Upper lobe of left lung (tissue), 4 donors: ENCODE results near the gene RTP3.

ENCODE experiments used
- EP300 ChIP-seq, 4 donors: sonication (generic); formaldehyde crosslinking; IDR thresholded peaks; one replicate each; pipeline ENCODE4 v1.5.1; 2017; ENCODE audit warnings: antibody characterized with exemption in 4 of 4, control low read depth in 2 of 4
- POLR2A ChIP-seq, 4 donors: fragments of 450-650 bp; IDR thresholded peaks; one replicate each; pipeline ENCODE4 v1.5.1; 2016 to 2017; ENCODE audit warnings: antibody characterized with exemption in 4 of 4, mild to moderate bottlenecking in 2 of 4
- POLR2AphosphoS5 ChIP-seq, 2 donors: sonication (generic); formaldehyde crosslinking; IDR thresholded peaks; one replicate each; pipeline ENCODE4 v1.5.1; 2017; ENCODE audit warnings: antibody characterized with exemption in 2 of 2
- TF ChIP-seq, protein P1 (sequence below), 6 experiments: fragments of 450-650 bp in 4 of 6; fragments of 200-600 bp in 2 of 6; sonication (generic) in 2 of 6; IDR thresholded peaks; one replicate each; pipeline ENCODE4 v1.5.1; 2016 to 2019; ENCODE audit warnings: antibody characterized with exemption in 6 of 6

DNA sequence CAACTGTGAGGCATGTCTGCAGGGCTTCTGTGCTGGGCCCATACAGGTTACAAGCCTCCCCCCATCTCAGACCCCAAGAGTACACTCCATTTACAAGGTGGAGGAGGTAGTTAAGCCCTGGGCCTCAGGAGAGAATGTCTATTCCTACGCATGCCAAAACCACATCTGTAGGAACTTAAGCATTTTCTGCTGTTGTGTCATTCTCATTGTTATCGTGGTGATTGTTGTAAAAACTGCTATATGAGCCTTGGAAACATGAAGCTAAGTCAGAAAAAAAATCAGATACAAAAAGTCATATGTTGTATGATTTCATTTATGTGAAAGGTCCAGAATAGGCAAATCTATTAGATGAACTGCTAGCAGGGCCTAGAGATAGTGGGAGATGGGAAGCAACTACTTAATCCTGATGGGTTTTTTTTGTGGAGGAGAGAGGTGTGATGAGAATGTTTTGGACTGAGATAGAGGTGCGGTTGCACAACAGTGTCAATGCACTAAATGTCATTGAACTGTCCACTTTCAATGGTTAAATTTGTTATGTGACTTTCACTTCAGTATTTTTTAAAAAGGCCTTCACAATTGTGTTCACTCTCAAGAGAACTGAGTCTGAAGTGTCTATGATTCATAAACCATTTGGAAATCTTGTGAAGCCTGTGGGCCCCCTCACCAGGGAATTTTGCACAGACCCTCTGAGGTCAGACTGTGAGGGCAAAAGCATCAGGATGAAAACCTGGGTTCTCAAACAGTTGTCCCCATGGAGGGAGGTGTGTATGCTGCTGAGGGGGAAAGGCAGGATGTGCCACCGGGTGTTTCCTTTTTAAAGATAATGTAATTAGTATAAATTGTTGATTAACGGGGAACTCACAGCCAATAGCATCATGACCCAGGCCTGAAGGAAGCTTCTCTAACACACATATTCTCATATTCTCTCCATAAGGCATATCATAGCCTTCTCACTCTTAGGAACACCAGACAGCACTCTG, 3.2 kb downstream of the RTP3 start:
- TF ChIP-seq, protein P1, sequence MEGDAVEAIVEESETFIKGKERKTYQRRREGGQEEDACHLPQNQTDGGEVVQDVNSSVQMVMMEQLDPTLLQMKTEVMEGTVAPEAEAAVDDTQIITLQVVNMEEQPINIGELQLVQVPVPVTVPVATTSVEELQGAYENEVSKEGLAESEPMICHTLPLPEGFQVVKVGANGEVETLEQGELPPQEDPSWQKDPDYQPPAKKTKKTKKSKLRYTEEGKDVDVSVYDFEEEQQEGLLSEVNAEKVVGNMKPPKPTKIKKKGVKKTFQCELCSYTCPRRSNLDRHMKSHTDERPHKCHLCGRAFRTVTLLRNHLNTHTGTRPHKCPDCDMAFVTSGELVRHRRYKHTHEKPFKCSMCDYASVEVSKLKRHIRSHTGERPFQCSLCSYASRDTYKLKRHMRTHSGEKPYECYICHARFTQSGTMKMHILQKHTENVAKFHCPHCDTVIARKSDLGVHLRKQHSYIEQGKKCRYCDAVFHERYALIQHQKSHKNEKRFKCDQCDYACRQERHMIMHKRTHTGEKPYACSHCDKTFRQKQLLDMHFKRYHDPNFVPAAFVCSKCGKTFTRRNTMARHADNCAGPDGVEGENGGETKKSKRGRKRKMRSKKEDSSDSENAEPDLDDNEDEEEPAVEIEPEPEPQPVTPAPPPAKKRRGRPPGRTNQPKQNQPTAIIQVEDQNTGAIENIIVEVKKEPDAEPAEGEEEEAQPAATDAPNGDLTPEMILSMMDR (IDR thresholded peaks at IDR 0.05), result no peak
- TF ChIP-seq POLR2A (IDR thresholded peaks at IDR 0.05), result no peak
- no peak for TF ChIP-seq POLR2AphosphoS5 (IDR thresholded peaks at IDR 0.05)
- TF ChIP-seq EP300 (IDR thresholded peaks at IDR 0.05), result no peak
